Measurements from ENCODE around the gene ELMO1.
A peak's percentile ranks its signal among the peaks of the same experiment; 100 is the strongest.

Gene ELMO1

DNA sequence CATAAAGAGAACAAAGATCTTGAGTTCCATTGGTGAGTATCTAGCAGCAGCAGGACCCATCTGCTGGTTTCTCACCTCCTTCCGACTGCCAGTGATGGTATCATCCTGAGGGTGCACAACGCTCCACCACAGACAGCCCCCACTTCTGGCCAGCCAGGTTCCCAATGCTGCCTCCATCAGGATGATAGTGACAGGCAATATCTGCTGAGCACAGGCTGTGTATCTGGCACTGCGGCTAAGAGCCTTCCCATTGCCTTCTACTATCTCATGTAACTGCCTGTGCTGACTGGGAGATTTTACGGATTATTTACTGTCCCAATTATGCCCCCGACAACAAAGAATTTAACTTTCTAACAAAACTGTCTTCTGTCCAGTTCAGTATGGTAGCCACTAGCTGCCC lies 372.0 kb downstream of the ELMO1 start:
- DNase-seq: no peak

GRCh38 chr7:37074370-37074769 lies 374.3 kb downstream of the ELMO1 start:
- no peak for DNase-seq

- no peak for DNase-seq
Observed at GRCh38 chr7:37071124-37071523, 377.5 kb downstream of the ELMO1 start.

DNA sequence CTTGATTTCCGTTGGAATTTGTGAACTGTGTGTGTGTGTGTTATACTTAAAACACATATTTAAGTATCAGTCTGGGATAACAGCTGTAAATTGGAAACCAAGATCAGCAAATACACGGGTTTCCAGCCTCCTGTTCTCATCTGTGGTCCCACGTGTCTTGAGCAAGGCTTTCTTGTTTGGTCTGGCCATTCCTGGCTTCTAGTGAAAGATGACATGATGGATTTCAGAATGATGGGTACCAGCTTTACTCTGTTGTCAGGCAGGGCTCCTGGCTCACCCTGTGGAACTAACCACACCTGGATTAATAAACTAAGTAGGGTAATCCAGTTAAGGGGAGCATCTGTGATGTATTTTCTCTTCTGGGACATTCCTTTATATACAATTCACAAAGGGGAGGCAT lies 378.2 kb downstream of the ELMO1 start:
- no peak for DNase-seq

DNA sequence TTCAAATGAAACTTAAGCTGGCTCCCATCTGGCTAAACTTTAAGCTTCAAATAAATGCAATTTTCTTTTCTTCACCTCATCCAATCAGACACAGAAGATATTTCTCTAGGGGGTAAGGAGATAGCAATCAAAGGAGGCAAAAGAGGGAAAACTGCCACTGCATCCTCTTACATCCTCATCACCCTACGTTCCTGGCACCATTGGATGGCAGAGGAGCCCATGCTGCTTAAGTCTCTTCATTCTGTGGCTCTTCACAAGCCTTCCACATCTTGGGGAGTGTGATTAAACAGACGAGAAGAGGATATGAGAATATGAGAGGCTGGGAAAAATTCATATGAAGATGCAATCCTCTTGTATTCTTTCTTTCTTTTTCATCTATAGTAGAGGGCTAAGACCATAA lies 378.6 kb downstream of the ELMO1 start:
- DNase-seq: no peak

GRCh38 chr7:37069336-37069735 lies 379.3 kb downstream of the ELMO1 start:
- DNase-seq: no peak

DNA sequence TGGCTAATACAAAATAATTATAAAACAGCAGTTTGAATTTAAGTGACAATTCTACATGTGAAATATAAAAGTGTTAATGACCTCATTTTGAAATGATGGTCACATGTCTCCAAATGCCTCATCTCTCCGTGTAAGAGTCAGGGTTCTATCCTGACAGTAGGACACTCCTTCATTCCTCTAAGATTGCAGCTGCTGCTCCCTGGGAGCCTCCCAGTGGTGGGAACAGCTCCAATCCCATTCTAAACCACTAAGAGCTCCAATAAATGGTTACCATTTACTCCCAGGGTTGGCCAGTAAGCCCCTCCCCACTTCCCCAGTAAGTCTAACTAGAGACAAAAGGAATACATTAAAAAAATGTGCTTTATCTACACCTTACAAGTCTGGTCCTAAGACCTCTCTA lies 379.8 kb downstream of the ELMO1 start:
- DNase-seq: no peak

- peak; percentile 47 for DNase-seq
Observed at GRCh38 chr7:37068038-37068437, 380.6 kb downstream of the ELMO1 start.

- DNase-seq: no peak
Observed at GRCh38 chr7:37065779-37066271, 382.8 kb downstream of the ELMO1 start.

- no peak for DNase-seq
Observed at GRCh38 chr7:37062560-37062859, 386.2 kb downstream of the ELMO1 start.

DNA sequence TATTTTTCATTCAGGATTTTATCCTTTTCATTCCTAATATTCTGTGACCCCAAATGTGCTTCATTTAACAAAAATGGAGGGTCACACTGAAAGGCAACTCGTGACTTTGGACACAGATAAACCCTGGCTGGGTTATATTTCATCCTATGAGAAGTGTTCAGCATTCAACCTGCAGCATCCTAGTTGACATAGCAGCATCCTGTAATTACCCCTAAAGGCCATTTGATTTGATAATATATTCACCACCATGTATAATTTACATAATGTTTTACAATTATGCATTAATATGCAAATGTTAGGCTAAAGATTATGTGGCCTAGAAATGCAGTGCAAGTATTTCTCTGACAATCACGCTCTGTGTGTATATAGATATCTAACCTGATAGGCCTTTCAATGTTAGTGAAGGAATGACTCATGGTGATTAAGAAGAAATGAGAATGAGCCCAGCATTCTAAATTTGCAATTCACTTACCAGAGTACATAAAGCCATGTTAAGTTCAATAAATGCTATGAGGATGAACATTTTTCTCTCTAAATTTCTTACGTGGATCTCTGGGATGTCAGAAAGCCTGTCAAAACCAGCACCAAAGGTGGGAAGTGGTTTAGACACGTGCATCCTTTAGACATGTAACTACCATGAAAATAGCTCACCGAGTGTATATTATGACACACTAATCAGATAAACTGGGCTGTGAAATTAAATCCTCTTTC lies 386.7 kb downstream of the ELMO1 start:
- DNase-seq: no peak

DNA sequence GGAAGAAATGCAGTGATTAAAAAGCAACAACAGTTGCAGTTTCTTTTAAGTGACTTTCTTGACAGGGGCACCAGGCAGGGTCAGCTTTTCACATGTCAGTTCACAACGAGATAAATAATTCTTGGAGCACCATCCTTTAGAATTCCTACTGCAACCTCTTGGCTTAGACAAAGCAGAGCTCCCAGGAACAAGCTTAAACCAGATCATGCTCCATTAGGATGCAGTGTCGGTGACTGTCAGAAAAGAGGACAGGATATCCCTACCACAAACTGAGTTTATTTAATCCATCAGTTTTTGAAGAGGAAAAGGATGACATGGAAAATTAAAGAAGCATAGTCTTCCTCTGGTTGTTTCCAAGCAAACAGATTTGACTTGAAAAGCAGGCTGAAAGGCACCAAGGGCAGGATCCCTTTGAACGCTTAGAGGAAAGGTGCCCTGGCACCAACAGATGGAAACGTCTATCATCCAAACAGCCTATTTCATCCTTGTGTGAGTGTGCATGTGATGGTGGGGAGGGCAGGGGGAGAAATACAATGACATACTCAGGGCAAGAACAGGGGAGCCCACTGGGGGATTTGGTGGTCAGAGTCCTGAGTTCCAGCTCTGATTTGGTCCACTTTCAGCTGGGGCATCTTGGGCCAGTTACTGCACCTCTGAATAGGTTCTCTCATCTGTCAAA lies 392.3 kb downstream of the ELMO1 start:
- DNase-seq: no peak

DNA sequence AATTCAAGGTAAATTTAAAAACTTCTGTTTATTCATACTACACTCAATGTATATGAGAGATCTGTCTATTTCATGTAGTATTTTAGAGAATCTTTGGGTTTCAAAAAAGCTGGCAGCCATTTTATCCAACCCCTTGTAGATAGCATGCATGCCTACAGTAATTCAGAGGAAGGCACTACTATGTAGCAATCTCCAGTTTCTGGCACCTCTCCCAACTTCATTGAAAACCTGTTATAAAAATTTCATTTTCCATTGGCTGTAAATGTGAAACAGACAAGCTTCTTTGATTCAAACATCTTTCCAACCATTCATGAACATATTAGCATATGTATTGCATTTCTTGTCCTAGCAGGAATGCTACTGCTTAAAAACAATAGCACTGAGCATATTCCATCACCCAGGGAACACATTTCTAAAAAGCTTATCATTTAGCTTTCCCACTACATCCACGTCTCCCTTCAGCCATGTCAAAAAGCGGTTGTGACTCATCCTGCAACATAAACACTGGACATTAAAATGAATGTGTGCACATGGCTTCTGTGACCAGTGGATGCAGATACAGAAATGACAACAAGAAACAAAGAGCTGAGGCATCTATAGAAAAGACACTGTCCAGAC lies 393.9 kb downstream of the ELMO1 start:
- DNase-seq: no peak

- peak; percentile 36 for DNase-seq
Observed at GRCh38 chr7:37052705-37053104, 396.0 kb downstream of the ELMO1 start.

DNA sequence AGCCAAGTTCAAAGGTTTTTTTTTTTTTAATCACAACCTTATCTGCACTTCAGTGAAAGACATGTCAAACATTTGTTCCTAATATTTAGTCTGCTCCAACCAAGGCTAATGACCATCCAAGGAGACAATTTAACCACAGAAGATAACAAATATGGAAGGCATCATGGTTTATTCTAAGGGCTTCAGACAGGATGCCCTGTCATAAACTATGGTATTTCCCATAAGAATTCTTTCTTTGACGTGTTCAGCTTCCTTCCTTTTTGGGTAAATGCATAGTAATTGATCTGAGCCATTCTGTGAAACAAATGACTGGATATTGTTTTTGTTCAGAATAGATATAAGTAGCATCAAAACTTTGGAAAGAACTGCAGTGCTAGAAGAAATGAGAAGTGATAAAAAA lies 397.9 kb downstream of the ELMO1 start:
- no peak for DNase-seq

DNA sequence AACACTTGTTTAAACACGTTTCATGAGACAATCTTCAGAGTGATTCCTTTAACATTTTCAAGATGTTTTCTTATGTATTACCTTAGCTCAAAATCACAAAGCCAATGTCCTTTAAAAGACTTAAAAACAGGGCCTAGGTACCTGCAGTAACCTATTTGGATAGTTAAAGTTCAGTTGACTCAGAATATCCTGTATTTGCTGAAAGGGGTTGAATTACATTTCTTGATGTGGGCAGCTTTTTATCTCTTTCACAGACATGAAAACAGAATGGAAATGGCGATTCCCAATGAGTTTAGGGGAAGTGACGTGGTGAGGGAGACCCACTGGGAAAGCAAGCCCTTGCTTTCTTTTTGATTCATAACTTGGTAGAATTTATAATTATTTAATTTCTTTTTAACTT lies 400.0 kb downstream of the ELMO1 start:
- DNase-seq: no peak

- DNase-seq: no peak
Observed at GRCh38 chr7:37047260-37047659, 401.4 kb downstream of the ELMO1 start.

GRCh38 chr7:37046531-37047079 lies 402.1 kb downstream of the ELMO1 start:
- no peak for DNase-seq

GRCh38 chr7:37045681-37046179 lies 402.9 kb downstream of the ELMO1 start:
- DNase-seq: no peak

DNA sequence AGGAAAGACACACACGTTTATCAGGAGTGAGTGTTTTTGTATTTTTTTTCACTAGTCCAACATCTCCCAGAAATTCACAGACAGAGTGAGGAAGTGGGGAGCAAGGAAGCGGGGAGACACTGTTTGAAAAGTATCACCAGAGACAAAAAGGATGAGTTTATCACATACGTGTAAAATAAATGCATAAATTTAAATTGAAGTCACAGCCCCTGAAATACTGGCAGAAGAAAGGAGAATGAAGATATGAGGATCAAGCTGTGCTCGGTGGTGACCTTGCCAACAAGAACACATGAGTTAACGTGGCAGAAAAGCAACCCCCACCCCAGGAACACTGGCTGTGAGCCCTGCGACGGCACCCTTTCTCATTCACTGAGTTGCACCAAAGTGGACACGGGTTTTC lies 407.2 kb downstream of the ELMO1 start:
- DNase-seq: no peak

- DNase-seq: no peak
Observed at GRCh38 chr7:37040330-37040729, 408.3 kb downstream of the ELMO1 start.

DNA sequence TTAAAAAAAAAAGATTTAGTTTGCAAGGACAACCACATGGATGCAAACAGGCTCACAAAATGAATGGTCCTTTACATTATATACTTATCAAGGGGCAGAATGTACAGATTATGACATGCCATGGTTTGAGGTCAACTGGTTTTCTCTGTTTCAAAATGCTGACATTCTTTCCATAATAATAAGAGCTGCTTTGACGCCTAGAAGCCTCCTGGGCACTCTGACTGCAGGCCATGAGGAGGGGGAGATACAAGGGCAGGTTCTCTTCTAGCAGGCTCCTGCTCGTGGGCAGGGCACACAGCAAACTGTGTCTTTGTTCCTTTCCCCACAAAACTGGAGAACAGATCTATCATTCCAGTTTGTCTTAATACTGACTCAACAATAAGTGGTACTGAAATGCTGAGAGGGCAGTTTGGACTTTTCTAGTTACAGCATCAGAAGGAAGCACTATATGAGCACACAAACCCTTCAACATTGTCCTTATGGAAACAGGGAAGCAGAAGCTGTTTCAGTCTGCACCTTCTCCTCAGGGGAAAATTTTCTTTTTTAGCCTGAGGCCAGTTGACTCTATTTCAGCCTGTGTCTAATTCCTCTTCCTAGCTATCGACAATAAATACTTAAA lies 409.4 kb downstream of the ELMO1 start:
- DNase-seq: no peak

DNA sequence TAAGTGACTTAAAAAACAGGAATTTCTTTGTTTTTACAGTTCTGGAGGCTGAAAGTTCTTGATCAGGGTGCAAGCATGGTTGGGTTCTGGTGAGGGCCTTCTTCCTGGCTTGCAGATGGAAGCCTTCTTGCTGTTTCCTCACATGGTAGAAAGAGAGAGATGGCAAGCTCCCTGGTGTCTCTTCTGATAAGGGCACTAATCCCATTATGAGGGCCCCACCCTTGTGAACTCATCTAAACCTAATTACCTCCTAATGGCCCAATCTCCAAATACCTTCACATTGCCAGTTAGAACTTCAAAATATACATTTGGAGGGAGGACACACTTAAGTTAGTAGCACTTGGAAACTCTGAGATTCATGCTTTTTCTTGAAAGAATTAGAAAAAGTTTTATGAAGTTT lies 410.0 kb downstream of the ELMO1 start:
- no peak for DNase-seq

All from left hindlimb (tissue), 1 donor.